Caco-2 (cell line): ENCODE data around the gene ASTN2. TPM values are rescaled to one million over a fixed set of nuclear protein-coding genes. Genes with fewer than 3 reads are reported as not detected.

ENCODE experiments used
- BruUV-seq: library from RNA; stranded (reverse); fragments of 400-500 nt; replicated peaks from 2 replicates; lab custom pipeline; 2021; lab: Mats Ljungman, UMichigan
- CTCF ChIA-PET: fragments of 300-600 bp; sonication (Branson Sonifier 250); formaldehyde crosslinking; loops from one replicate; lab custom pipeline; 2022; ENCODE audit warnings: antibody characterized with exemption; lab: Charles Lee
- POLR2A ChIA-PET: fragments of 300-600 bp; sonication (Branson Sonifier 250); formaldehyde crosslinking; loops from one replicate; lab custom pipeline; 2022; ENCODE audit warnings: antibody characterized with exemption; lab: Charles Lee
- DNase-seq, 2 experiments: peaks; one replicate each; pipeline versions ENCODE4 v3.0.0 to v3.0.0-alpha.2; 2020 to 2022
- H3K27me3 ChIP-seq: replicated peaks from 2 replicates; pipeline ENCODE4 v1.6.0; 2011; ENCODE audit warnings: low read length; ENCODE audit not compliant: control insufficient read depth, insufficient read depth
- H3K36me3 ChIP-seq: 2 replicates; pipeline ENCODE4 v1.5.1; 2011; ENCODE audit warnings: low read length; ENCODE audit not compliant: control insufficient read depth, insufficient read depth
- H3K4me1 ChIP-seq: fragments of 250-450 bp; sonication (Bioruptor Pico); 2 replicates; pipeline ENCODE4 v1.5.1; 2020; ENCODE audit warnings: mild to moderate bottlenecking
- H3K4me3 ChIP-seq: 2 replicates; pipeline ENCODE4 v1.5.1; 2011; ENCODE audit warnings: low read depth, mild to moderate bottlenecking, control low read depth, low read length
- H3K9me3 ChIP-seq: fragments of 250-450 bp; sonication (Bioruptor Pico); 2 replicates; pipeline ENCODE4 v1.5.1; 2020; ENCODE audit warnings: mild to moderate bottlenecking, moderate library complexity
- H3K27ac Mint-ChIP-seq: one replicate; pipeline ENCODE4 v1.8.0; 2022; ENCODE audit warnings: mixed read lengths; ENCODE audit not compliant: unreplicated experiment
- H3K27me3 Mint-ChIP-seq: one replicate; pipeline ENCODE4 v1.8.0; 2022; ENCODE audit warnings: mixed read lengths; ENCODE audit not compliant: insufficient read depth, unreplicated experiment
- H3K36me3 Mint-ChIP-seq: one replicate; pipeline ENCODE4 v1.8.0; 2022; ENCODE audit warnings: mild to moderate bottlenecking, mixed read lengths; ENCODE audit not compliant: insufficient read depth, unreplicated experiment
- H3K4me1 Mint-ChIP-seq: one replicate; pipeline ENCODE4 v1.8.0; 2022; ENCODE audit warnings: low read depth, mixed read lengths; ENCODE audit not compliant: unreplicated experiment
- H3K4me3 Mint-ChIP-seq: one replicate; pipeline ENCODE4 v1.8.0; 2022; ENCODE audit warnings: mild to moderate bottlenecking, moderate library complexity, mixed read lengths; ENCODE audit not compliant: unreplicated experiment
- H3K9me3 Mint-ChIP-seq: one replicate; pipeline ENCODE4 v1.8.0; 2022; ENCODE audit warnings: mixed read lengths; ENCODE audit not compliant: unreplicated experiment
- intact Hi-C: fragments of 100-400 bp; cut with micrococcal nuclease; formaldehyde crosslinking; loops from one replicate; pipeline ENCODE4 v1.10.0; 2022; ENCODE audit not compliant: unreplicated experiment
- total RNA-seq: library from RNA; stranded (reverse); gene quantifications from 2 replicates; pipeline ENCODE4 v1.2.3, GENCODE V29; 2022
- TF ChIP-seq, protein P1 (sequence below), 2 experiments: fragments of 200-600 bp in 1 of 2; IDR thresholded peaks; 1 replicate in 1 of 2; 2 replicates in 1 of 2; pipeline versions ENCODE4 v1.5.1 to v1.8.0; 2011 to 2022; ENCODE audit warnings: antibody characterized with exemption in 1 of 2, control low read depth in 1 of 2, inconsistent platforms in 1 of 2, low read depth in 1 of 2, low read length in 1 of 2, mild to moderate bottlenecking in 1 of 2, moderate library complexity in 1 of 2; ENCODE audit not compliant: insufficient read depth in 1 of 2, severe bottlenecking in 1 of 2, unreplicated experiment in 1 of 2

The ASTN2 gene
- total RNA-seq, 1 experiment from 2014 or later = 12.7 TPM

DNA sequence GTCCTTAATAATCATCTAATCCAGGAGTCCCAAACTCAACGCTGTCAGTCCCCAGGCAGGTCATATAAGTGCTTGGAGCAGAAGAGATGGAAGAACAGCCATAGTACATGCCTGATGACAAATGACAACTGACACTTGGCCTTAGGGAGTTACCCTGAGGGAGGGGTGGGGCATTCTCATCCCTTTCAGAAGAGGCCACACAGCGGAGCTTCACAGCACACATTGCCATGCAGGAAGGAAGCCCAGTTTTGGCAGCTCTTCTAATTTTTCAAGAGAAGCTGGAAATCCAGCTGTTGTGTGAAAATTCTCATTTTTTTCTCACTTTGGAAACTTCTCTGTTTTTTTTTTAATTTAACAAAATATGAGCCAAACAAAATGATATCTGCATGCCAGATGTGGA lies 89.0 kb downstream of the ASTN2 start:
- Mint-ChIP-seq H3K27ac (no peak overlapping the region), H3K27me3 (peaks cover 24% of the 10 kb centered on the region), H3K9me3 (no peaks in the 10 kb centered on the region), H3K36me3 (no peaks in the 10 kb centered on the region), H3K4me1 (peaks cover 6% of the 10 kb centered on the region), H3K4me3 (no peak overlapping the region)
- ChIA-PET CTCF (no interaction called here), POLR2A (no interaction called here)
- H3K4me1 ChIP-seq = no peaks in the 10 kb centered on the region
- H3K27me3 ChIP-seq = no peaks in the 10 kb centered on the region
- TF ChIP-seq, protein P1, sequence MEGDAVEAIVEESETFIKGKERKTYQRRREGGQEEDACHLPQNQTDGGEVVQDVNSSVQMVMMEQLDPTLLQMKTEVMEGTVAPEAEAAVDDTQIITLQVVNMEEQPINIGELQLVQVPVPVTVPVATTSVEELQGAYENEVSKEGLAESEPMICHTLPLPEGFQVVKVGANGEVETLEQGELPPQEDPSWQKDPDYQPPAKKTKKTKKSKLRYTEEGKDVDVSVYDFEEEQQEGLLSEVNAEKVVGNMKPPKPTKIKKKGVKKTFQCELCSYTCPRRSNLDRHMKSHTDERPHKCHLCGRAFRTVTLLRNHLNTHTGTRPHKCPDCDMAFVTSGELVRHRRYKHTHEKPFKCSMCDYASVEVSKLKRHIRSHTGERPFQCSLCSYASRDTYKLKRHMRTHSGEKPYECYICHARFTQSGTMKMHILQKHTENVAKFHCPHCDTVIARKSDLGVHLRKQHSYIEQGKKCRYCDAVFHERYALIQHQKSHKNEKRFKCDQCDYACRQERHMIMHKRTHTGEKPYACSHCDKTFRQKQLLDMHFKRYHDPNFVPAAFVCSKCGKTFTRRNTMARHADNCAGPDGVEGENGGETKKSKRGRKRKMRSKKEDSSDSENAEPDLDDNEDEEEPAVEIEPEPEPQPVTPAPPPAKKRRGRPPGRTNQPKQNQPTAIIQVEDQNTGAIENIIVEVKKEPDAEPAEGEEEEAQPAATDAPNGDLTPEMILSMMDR (IDR thresholded peaks at IDR 0.05; ENCODE audit: insufficient read depth in 1 of 2, low read depth in 1 of 2, low read length in 1 of 2, severe bottlenecking in 1 of 2, unreplicated experiment in 1 of 2) = no peak
- no peaks in the 10 kb centered on the region for H3K9me3 ChIP-seq
- intact Hi-C loops = no loop called here
- H3K4me3 ChIP-seq = no peak overlapping the region
- no peaks in the 10 kb centered on the region for H3K36me3 ChIP-seq
- BruUV-seq = no TSS peak
- DNase-seq = no peak

DNA sequence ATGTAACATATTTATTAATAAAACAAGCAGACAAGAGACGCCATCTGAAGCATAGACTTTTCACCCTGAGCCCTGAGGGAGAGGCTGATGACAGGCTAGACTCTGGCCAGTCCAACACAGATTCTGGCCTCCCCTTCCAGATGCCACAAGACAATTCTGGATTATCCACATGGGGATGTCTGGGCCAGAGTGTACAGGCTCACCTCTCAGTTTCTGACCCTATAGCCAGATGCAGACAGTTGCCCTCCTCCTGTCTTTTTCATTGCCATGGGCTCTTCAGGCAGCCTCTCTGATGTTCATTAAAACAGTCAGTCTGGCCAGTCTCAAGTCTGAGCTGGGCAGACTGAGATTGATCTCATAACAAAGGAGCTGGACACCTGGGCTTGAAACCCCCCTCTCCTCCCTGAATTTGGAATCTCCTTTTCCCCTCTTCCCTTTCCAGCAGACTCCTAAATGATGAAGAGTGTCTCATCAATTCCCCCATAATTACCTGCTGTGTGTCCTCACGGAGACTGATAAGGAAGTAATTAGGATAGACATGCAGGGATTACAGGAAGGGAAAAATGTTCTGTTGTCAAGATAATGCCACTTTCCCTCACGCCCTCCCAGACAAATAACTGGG lies 89.6 kb downstream of the ASTN2 start:
- CTCF ChIA-PET = no interaction called here
- no peak overlapping the region for H3K27ac Mint-ChIP-seq
- H3K9me3 ChIP-seq = no peaks in the 10 kb centered on the region

DNA sequence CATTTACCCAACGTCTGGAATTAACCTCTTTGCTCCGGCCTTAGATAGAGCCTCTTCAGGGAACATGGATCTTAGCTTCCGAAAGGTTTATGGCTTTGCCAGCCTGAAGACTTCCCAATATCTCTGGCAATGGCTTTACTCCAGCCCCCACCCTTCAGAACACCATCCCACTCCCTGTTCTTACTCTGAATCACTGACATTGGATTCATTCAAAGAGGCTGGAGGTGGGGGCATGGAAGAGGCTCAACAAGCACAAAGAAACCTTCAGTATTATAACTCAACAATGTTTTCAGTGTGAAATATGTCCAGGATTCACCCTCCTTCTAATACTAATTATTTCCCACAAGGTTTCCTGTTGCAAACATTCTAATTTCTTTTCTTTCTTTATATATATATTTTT lies 91.5 kb downstream of the ASTN2 start:
- intact Hi-C loops = no loop called here
- BruUV-seq = no TSS peak
- Histone ChIP-seq H3K4me3 (no peak overlapping the region), H3K4me1 (no peaks in the 10 kb centered on the region), H3K9me3 (no peaks in the 10 kb centered on the region), H3K27me3 (no peaks in the 10 kb centered on the region), H3K36me3 (no peaks in the 10 kb centered on the region)
- H3K4me3 Mint-ChIP-seq = no peak overlapping the region
- ChIA-PET POLR2A (no interaction called here), CTCF (no interaction called here)
- peaks cover 6% of the 10 kb centered on the region for H3K4me1 Mint-ChIP-seq
- H3K9me3 Mint-ChIP-seq = no peaks in the 10 kb centered on the region
- no peaks in the 10 kb centered on the region for H3K36me3 Mint-ChIP-seq
- DNase-seq = no peak
- H3K27me3 Mint-ChIP-seq = peaks cover 16% of the 10 kb centered on the region
- H3K27ac Mint-ChIP-seq = no peak overlapping the region
- TF ChIP-seq, protein P1 (IDR thresholded peaks at IDR 0.05; ENCODE audit: insufficient read depth in 1 of 2, low read depth in 1 of 2, low read length in 1 of 2, severe bottlenecking in 1 of 2, unreplicated experiment in 1 of 2) = no peak

More for the DNA sequence above, 89.6 kb downstream of the ASTN2 start:
- intact Hi-C loops = no loop called here
- Mint-ChIP-seq H3K4me1 (peaks cover 6% of the 10 kb centered on the region), H3K36me3 (no peaks in the 10 kb centered on the region), H3K9me3 (no peaks in the 10 kb centered on the region), H3K4me3 (no peak overlapping the region), H3K27me3 (peaks cover 24% of the 10 kb centered on the region)
- TF ChIP-seq, protein P1 (IDR thresholded peaks at IDR 0.05; ENCODE audit: insufficient read depth in 1 of 2, low read depth in 1 of 2, low read length in 1 of 2, severe bottlenecking in 1 of 2, unreplicated experiment in 1 of 2) = no peak
- Histone ChIP-seq H3K27me3 (no peaks in the 10 kb centered on the region), H3K4me3 (no peak overlapping the region), H3K36me3 (no peaks in the 10 kb centered on the region), H3K4me1 (no peaks in the 10 kb centered on the region)
- BruUV-seq = no TSS peak
- POLR2A ChIA-PET = no interaction called here
- no peak for DNase-seq
